ENCODE measurements around the gene RPL29. TPM values are rescaled to one million over a fixed set of nuclear protein-coding genes. Genes with fewer than 3 reads are reported as not detected.
A peak's percentile ranks its signal among the peaks of the same experiment; 100 is the strongest.

RPL29 gene
- total and polyA plus RNA-seq, 2 of the 13 experiments (the other 11 are each of a cell fraction or from before 2014, with no cell fraction given): 1,348 to 2,263 TPM

DNA sequence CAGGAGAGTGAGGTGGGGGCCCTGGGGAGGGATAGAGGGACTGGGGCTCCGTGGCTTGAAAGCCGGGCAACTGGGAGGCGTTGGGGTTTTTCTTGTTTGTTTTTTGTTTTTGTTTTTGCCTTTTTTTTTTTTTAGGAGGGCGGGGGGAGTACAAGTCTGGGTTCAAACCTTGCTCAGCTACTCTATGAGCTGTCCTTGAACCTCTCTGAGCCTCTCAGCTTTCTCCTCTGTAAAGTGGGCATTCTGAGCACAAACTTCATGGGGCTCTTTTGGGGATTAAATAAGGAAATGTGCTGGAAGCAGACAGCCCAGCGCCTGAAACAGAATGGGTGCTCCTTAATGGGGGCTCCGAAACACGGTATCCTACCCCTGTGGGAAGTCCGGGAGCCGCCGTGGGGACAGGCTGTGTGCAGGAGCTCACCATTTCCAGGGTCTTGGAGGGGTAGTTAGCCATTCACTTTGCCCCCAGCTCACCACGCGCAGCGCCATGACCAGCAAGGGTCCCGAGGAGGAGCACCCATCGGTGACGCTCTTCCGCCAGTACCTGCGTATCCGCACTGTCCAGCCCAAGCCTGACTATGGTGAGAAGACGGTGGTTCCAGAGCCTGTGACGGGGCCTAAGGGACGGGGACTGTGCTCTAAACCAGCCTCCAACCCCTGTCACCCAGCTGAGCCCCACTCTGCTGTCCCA is 12.0 kb downstream of the RPL29 start (continued):
- TF ChIP-seq, protein P1, sequence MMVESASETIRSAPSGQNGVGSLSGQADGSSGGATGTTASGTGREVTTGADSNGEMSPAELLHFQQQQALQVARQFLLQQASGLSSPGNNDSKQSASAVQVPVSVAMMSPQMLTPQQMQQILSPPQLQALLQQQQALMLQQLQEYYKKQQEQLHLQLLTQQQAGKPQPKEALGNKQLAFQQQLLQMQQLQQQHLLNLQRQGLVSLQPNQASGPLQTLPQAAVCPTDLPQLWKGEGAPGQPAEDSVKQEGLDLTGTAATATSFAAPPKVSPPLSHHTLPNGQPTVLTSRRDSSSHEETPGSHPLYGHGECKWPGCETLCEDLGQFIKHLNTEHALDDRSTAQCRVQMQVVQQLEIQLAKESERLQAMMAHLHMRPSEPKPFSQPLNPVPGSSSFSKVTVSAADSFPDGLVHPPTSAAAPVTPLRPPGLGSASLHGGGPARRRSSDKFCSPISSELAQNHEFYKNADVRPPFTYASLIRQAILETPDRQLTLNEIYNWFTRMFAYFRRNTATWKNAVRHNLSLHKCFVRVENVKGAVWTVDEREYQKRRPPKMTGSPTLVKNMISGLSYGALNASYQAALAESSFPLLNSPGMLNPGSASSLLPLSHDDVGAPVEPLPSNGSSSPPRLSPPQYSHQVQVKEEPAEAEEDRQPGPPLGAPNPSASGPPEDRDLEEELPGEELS (CRISPR knock-in tag; IDR thresholded peaks at IDR 0.05): no peak
- no peak for TF ChIP-seq KLF12 (CRISPR knock-in tag; IDR thresholded peaks at IDR 0.05; ENCODE audit: borderline replicate concordance)
- TF ChIP-seq MAFK (conservative IDR thresholded peaks at IDR 0.05 in 1 of 2, IDR thresholded peaks at IDR 0.05 in 1 of 2; ENCODE audit: low read length in 2 of 2): no peak
- no peak for TF ChIP-seq JARID2 (CRISPR knock-in tag; IDR thresholded peaks at IDR 0.05; ENCODE audit: insufficient replicate concordance)
- TF ChIP-seq, protein P2, sequence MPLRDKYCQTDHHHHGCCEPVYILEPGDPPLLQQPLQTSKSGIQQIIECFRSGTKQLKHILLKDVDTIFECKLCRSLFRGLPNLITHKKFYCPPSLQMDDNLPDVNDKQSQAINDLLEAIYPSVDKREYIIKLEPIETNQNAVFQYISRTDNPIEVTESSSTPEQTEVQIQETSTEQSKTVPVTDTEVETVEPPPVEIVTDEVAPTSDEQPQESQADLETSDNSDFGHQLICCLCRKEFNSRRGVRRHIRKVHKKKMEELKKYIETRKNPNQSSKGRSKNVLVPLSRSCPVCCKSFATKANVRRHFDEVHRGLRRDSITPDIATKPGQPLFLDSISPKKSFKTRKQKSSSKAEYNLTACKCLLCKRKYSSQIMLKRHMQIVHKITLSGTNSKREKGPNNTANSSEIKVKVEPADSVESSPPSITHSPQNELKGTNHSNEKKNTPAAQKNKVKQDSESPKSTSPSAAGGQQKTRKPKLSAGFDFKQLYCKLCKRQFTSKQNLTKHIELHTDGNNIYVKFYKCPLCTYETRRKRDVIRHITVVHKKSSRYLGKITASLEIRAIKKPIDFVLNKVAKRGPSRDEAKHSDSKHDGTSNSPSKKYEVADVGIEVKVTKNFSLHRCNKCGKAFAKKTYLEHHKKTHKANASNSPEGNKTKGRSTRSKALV (CRISPR knock-in tag; IDR thresholded peaks at IDR 0.05): no peak
- TF ChIP-seq ZNF629 (CRISPR knock-in tag; conservative IDR thresholded peaks at IDR 0.05): peak; percentile 83
- TF ChIP-seq BRD4 (CRISPR knock-in tag; IDR thresholded peaks at IDR 0.05): no peak

Measured in HepG2 (cell line).